Trophoblast cell (in vitro differentiated cells and primary cell): Measurements from ENCODE around the gene TACR1.
"Not testable (repeated sequence)": the region's sequence is repeated elsewhere in the genome, so short reads cannot be mapped to it uniquely, and the experiment has no call there.

Experiments used
- DNase-seq, 2 donors: peaks; one replicate each; pipeline ENCODE4 v3.0.0-alpha.2; 2016
- H2AFZ ChIP-seq: 2 replicates; pipeline ENCODE4 v1.6.1; 2013; ENCODE audit warnings: low read length, moderate library complexity, mild to moderate bottlenecking; ENCODE audit not compliant: insufficient read depth, poor library complexity
- H2AK5ac ChIP-seq: 2 replicates; pipeline ENCODE4 v1.6.1; 2013; ENCODE audit warnings: mild to moderate bottlenecking, low read length
- H2BK120ac ChIP-seq: 2 replicates; pipeline ENCODE4 v1.6.1; 2013; ENCODE audit warnings: low read length, mild to moderate bottlenecking, moderate library complexity; ENCODE audit not compliant: insufficient read depth, poor library complexity
- H2BK12ac ChIP-seq: 2 replicates; pipeline ENCODE4 v1.6.1; 2013; ENCODE audit warnings: mild to moderate bottlenecking, low read length, moderate library complexity
- H2BK5ac ChIP-seq: 2 replicates; pipeline ENCODE4 v1.6.1; 2013; ENCODE audit warnings: low read length, low read depth, moderate library complexity, mild to moderate bottlenecking; ENCODE audit not compliant: poor library complexity
- H3K14ac ChIP-seq: 2 replicates; pipeline ENCODE4 v1.6.1; 2013; ENCODE audit warnings: mild to moderate bottlenecking, low read length
- H3K18ac ChIP-seq: 2 replicates; pipeline ENCODE4 v1.6.1; 2013; ENCODE audit warnings: mild to moderate bottlenecking, low read length
- H3K23ac ChIP-seq: 2 replicates; pipeline ENCODE4 v1.6.1; 2013; ENCODE audit warnings: low read length
- H3K27ac ChIP-seq: 2 replicates; pipeline ENCODE4 v1.5.1; 2013; ENCODE audit warnings: low read depth, mild to moderate bottlenecking, inconsistent platforms, low read length, moderate library complexity
- H3K27me3 ChIP-seq: 2 replicates; pipeline ENCODE4 v1.6.1; 2013; ENCODE audit warnings: inconsistent platforms, mild to moderate bottlenecking, low read length, moderate library complexity; ENCODE audit not compliant: insufficient read depth
- H3K36me3 ChIP-seq, 2 experiments: 1 replicate in 1 of 2; 2 replicates in 1 of 2; pipeline ENCODE4 v1.6.1; 2013; ENCODE audit warnings: low read length in 2 of 2, mild to moderate bottlenecking in 2 of 2, moderate library complexity in 1 of 2; ENCODE audit not compliant: insufficient read depth in 2 of 2, control insufficient read depth in 1 of 2
- H3K4ac ChIP-seq: 2 replicates; pipeline ENCODE4 v1.6.1; 2013; ENCODE audit warnings: low read depth, mild to moderate bottlenecking, low read length, moderate library complexity
- H3K4me1 ChIP-seq, 2 experiments: 1 replicate in 1 of 2; 2 replicates in 1 of 2; pipeline ENCODE4 v1.6.1; 2013; ENCODE audit warnings: low read length in 2 of 2, mild to moderate bottlenecking in 2 of 2, moderate library complexity in 1 of 2; ENCODE audit not compliant: insufficient read depth in 2 of 2, control insufficient read depth in 1 of 2
- H3K4me2 ChIP-seq: 2 replicates; pipeline ENCODE4 v1.6.1; 2013; ENCODE audit warnings: inconsistent platforms, mild to moderate bottlenecking, low read length, moderate library complexity
- H3K4me3 ChIP-seq: 2 replicates; pipeline ENCODE4 v1.5.1; 2013; ENCODE audit warnings: mild to moderate bottlenecking, low read depth, low read length, inconsistent platforms
- H3K79me1 ChIP-seq: one replicate; pipeline ENCODE4 v1.6.1; 2013; ENCODE audit warnings: low read length
- H3K79me2 ChIP-seq: 2 replicates; pipeline ENCODE4 v1.6.1; 2013; ENCODE audit warnings: low read length, mild to moderate bottlenecking; ENCODE audit not compliant: control insufficient read depth, insufficient read depth, poor library complexity
- H3K9ac ChIP-seq: 2 replicates; pipeline ENCODE4 v1.6.1; 2013; ENCODE audit warnings: mild to moderate bottlenecking, low read length
- H3K9me3 ChIP-seq: 2 replicates; pipeline ENCODE4 v1.6.1; 2013; ENCODE audit warnings: low read depth, mild to moderate bottlenecking, control low read depth, inconsistent platforms, low read length; ENCODE audit not compliant: insufficient read depth
- H4K12ac ChIP-seq: 2 replicates; pipeline ENCODE4 v1.6.1; 2013; ENCODE audit warnings: low read depth, mild to moderate bottlenecking, low read length, moderate library complexity
- H4K8ac ChIP-seq: 2 replicates; pipeline ENCODE4 v1.6.1; 2013; ENCODE audit warnings: low read depth, mild to moderate bottlenecking, low read length, moderate library complexity
- H4K91ac ChIP-seq: one replicate; pipeline ENCODE4 v1.6.1; 2013; ENCODE audit warnings: low read depth, mild to moderate bottlenecking, low read length, moderate library complexity
- WGBS: extraction: QIAGEN DNeasy Blood & Tissue Kit; methylation state at CpG from one replicate; pipeline ENCODE4 v1.1.7; 2013; ENCODE audit warnings: missing lambda C conversion rate; ENCODE audit not compliant: insufficient read length, insufficient coverage; ENCODE audit errors: extremely low coverage; 5-methylcytosine and 5-hydroxymethylcytosine counted together

Gene TACR1

DNA sequence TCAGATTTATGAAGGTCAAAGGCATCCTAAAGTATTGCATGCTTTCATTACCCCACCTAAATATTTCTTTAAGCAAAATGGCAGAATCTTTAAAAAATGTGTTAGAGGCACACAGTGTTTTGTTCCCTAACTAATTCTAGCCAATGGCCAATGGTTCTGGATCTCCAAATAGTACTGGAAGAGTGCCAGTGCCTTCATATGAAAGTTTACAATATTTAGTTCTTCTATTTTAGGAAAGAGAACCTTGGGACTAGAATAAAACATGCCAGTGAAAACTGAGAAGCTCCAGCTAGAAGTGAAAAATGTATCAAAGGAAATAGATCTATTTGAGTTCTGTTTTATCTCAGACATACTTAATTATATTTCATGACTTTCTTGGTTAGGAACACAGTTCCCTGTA, 37.1 kb downstream of the TACR1 start:
- Histone ChIP-seq H3K27ac (no peak overlapping the region), H3K4ac (no peak overlapping the region), H4K8ac (no peak overlapping the region), H3K79me2 (no peaks in the 10 kb centered on the region), H3K36me3 (no peaks in the 10 kb centered on the region), H3K4me3 (no peak overlapping the region), H3K18ac (no peak overlapping the region), H4K12ac (no peak overlapping the region), H4K91ac (no peak overlapping the region), H2AFZ (no peak overlapping the region), H3K23ac (no peak overlapping the region), H2BK12ac (no peak overlapping the region), H3K9me3 (no peaks in the 10 kb centered on the region), H3K27me3 (no peaks in the 10 kb centered on the region), H3K9ac (no peak overlapping the region), H3K4me2 (no peak overlapping the region), H3K4me1 (peaks cover 0 to 3% of the 10 kb centered on the region in 2 experiments), H2AK5ac (no peak overlapping the region), H2BK120ac (no peak overlapping the region), H3K79me1 (no peaks in the 10 kb centered on the region), H2BK5ac (no peak overlapping the region), H3K14ac (no peak overlapping the region)
- DNase-seq, result no peak

DNA sequence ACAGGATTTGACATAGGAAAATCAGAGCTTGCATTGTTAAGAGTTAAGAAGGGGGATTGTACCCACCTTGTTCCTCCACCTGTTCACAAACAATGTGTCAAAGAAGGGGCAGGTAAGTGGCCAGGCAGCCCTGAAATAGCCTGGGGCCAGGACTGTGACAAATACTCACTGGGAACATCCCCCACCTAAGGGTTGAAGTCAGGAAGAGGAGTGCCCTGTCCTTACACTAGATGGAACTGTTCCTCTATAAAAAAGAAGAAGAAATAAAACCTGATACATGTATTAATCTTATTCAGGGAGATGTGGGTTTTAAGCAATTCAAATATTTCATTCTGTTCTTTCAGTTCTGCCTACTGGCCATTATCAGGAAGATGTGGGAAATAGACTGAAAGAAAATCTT, 41.9 kb downstream of the TACR1 start:
- no peak overlapping the region for H4K12ac ChIP-seq
- H2BK12ac ChIP-seq, result no peak overlapping the region
- peak in 1 of 2 donors; percentile 44 for DNase-seq
- no peak overlapping the region for H3K27ac ChIP-seq
- H2AK5ac ChIP-seq, result no peak overlapping the region
- H2BK120ac ChIP-seq, result no peak overlapping the region
- no peak overlapping the region for H3K4ac ChIP-seq
- no peaks in the 10 kb centered on the region for H3K79me1 ChIP-seq
- no peak overlapping the region for H3K9ac ChIP-seq
- no peak overlapping the region for H3K18ac ChIP-seq
- no peak overlapping the region for H2BK5ac ChIP-seq
- no peaks in the 10 kb centered on the region for H3K79me2 ChIP-seq
- no peak overlapping the region for H4K8ac ChIP-seq
- H4K91ac ChIP-seq, result no peak overlapping the region
- no peak overlapping the region for H3K23ac ChIP-seq
- no peak overlapping the region for H2AFZ ChIP-seq
- no peaks in the 10 kb centered on the region for H3K27me3 ChIP-seq
- H3K4me1 ChIP-seq, result peaks cover 11 to 13% of the 10 kb centered on the region in 2 experiments
- no peak overlapping the region for H3K4me3 ChIP-seq
- H3K9me3 ChIP-seq, result no peaks in the 10 kb centered on the region
- no peak overlapping the region for H3K14ac ChIP-seq
- H3K36me3 ChIP-seq, result no peaks in the 10 kb centered on the region
- no peak overlapping the region for H3K4me2 ChIP-seq

DNA sequence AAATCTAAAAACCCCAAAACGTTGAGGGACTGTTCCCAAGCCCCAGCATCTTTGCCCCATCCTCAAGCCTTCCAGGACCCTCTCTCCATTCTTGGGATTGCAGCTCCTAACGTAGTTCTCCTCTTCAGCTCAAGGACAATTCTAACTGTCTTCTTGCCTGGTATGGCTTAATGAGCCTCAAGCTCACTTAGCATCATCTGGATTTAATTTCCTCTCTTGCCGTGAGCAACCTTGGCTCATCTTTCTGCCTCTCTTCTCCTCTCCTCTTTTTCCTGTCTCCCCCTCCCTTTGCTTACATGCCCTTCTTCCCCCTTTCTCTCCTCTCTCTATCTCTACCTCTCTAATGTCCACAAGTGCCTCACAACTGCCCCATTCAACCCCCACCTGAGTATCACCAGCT, 44.2 kb downstream of the TACR1 start:
- no peaks in the 10 kb centered on the region for H3K79me1 ChIP-seq
- no peak overlapping the region for H3K27ac ChIP-seq
- H3K36me3 ChIP-seq, result no peaks in the 10 kb centered on the region
- H3K27me3 ChIP-seq, result no peaks in the 10 kb centered on the region
- H2AK5ac ChIP-seq, result no peak overlapping the region
- H3K23ac ChIP-seq, result peak overlapping the region; percentile 24
- H4K8ac ChIP-seq, result no peak overlapping the region
- no CpG with 5 or more reads among the region's 3 CpGs for WGBS
- H2BK12ac ChIP-seq, result no peak overlapping the region
- no peak overlapping the region for H3K4ac ChIP-seq
- no peaks in the 10 kb centered on the region for H3K79me2 ChIP-seq
- H2BK120ac ChIP-seq, result no peak overlapping the region
- no peaks in the 10 kb centered on the region for H3K9me3 ChIP-seq
- H3K9ac ChIP-seq, result no peak overlapping the region
- H3K14ac ChIP-seq, result no peak overlapping the region
- no peak overlapping the region for H3K4me2 ChIP-seq
- H3K4me1 ChIP-seq, result peaks cover 11 to 13% of the 10 kb centered on the region in 2 experiments
- H4K91ac ChIP-seq, result no peak overlapping the region
- no peak overlapping the region for H3K4me3 ChIP-seq
- no peak overlapping the region for H3K18ac ChIP-seq
- H2AFZ ChIP-seq, result no peak overlapping the region
- no peak for DNase-seq
- no peak overlapping the region for H4K12ac ChIP-seq
- no peak overlapping the region for H2BK5ac ChIP-seq

DNA sequence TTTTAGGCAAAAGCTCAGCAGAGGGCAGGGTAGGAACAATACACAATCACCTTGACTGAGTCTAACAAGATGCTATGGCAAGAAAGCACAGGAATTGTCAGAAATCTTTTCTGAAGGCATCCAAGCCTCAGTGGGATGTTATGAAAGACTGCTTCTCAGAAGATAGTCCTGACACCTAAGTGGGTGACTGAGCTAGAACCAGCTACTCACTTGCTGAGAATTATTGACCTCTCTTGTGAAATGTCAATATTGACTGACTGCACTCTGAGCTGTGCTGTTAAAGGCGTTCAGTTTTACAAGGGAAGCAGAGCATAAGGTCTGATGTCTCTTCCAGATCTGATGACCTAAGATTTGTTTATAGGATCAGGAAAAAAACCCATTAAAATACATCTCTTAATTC, 46.1 kb downstream of the TACR1 start:
- DNase-seq, result no peak
- H2AK5ac ChIP-seq, result no peak overlapping the region
- no peak overlapping the region for H2AFZ ChIP-seq
- no peaks in the 10 kb centered on the region for H3K36me3 ChIP-seq
- peaks cover 11 to 13% of the 10 kb centered on the region in 2 experiments for H3K4me1 ChIP-seq
- H3K79me2 ChIP-seq, result no peaks in the 10 kb centered on the region
- no peak overlapping the region for H3K4ac ChIP-seq
- no peak overlapping the region for H3K18ac ChIP-seq
- H4K8ac ChIP-seq, result no peak overlapping the region
- H3K79me1 ChIP-seq, result no peaks in the 10 kb centered on the region
- no peak overlapping the region for H2BK12ac ChIP-seq
- WGBS, result no CpG with 5 or more reads among the region's 1 CpG
- H4K12ac ChIP-seq, result no peak overlapping the region
- no peak overlapping the region for H3K27ac ChIP-seq
- H3K23ac ChIP-seq, result no peak overlapping the region
- H3K9ac ChIP-seq, result no peak overlapping the region
- no peak overlapping the region for H4K91ac ChIP-seq
- H3K4me2 ChIP-seq, result no peak overlapping the region
- H3K9me3 ChIP-seq, result no peaks in the 10 kb centered on the region
- no peak overlapping the region for H3K14ac ChIP-seq
- H2BK120ac ChIP-seq, result no peak overlapping the region
- H3K4me3 ChIP-seq, result no peak overlapping the region
- no peak overlapping the region for H2BK5ac ChIP-seq
- H3K27me3 ChIP-seq, result no peaks in the 10 kb centered on the region

DNA sequence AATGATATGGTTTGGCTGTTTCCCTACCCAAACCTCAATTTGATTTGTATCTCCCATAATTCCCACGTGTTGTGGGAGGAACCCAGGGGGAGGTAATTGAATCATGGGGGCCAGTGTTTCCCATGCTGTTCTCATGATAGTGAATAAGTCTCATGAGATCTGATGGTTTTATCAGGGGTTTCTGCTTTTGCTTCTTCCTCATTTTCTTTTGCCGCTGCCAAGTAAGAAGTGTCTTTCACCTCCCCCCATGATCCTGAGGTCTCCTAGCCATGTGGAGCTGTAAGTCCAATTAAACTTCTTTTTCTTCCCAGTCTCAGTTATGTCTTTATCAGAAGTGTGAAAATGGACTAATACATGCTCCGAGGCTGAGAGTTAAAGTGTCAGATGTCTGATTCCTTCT, 47.1 kb downstream of the TACR1 start:
- not testable (repeated sequence) for H2BK5ac ChIP-seq, H4K8ac ChIP-seq, H3K9me3 ChIP-seq, H4K91ac ChIP-seq, H3K79me1 ChIP-seq, H3K9ac ChIP-seq, H4K12ac ChIP-seq, H3K79me2 ChIP-seq, H3K36me3 ChIP-seq, H2BK12ac ChIP-seq, H3K4me3 ChIP-seq, H3K23ac ChIP-seq, H3K14ac ChIP-seq, H3K27me3 ChIP-seq, H3K4me2 ChIP-seq, H3K18ac ChIP-seq, DNase-seq, H3K4ac ChIP-seq, H2AK5ac ChIP-seq, H2AFZ ChIP-seq, H3K27ac ChIP-seq, H2BK120ac ChIP-seq
- no CpG with 5 or more reads among the region's 3 CpGs for whole genome bisulfite sequencing
- H3K4me1 ChIP-seq, result peaks cover 11% of the 10 kb centered on the region in 2 experiments
